ENCODE data around the gene ATRNL1.

The ATRNL1 gene, protein sequence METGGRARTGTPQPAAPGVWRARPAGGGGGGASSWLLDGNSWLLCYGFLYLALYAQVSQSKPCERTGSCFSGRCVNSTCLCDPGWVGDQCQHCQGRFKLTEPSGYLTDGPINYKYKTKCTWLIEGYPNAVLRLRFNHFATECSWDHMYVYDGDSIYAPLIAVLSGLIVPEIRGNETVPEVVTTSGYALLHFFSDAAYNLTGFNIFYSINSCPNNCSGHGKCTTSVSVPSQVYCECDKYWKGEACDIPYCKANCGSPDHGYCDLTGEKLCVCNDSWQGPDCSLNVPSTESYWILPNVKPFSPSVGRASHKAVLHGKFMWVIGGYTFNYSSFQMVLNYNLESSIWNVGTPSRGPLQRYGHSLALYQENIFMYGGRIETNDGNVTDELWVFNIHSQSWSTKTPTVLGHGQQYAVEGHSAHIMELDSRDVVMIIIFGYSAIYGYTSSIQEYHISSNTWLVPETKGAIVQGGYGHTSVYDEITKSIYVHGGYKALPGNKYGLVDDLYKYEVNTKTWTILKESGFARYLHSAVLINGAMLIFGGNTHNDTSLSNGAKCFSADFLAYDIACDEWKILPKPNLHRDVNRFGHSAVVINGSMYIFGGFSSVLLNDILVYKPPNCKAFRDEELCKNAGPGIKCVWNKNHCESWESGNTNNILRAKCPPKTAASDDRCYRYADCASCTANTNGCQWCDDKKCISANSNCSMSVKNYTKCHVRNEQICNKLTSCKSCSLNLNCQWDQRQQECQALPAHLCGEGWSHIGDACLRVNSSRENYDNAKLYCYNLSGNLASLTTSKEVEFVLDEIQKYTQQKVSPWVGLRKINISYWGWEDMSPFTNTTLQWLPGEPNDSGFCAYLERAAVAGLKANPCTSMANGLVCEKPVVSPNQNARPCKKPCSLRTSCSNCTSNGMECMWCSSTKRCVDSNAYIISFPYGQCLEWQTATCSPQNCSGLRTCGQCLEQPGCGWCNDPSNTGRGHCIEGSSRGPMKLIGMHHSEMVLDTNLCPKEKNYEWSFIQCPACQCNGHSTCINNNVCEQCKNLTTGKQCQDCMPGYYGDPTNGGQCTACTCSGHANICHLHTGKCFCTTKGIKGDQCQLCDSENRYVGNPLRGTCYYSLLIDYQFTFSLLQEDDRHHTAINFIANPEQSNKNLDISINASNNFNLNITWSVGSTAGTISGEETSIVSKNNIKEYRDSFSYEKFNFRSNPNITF (N-terminal part only)

DNA sequence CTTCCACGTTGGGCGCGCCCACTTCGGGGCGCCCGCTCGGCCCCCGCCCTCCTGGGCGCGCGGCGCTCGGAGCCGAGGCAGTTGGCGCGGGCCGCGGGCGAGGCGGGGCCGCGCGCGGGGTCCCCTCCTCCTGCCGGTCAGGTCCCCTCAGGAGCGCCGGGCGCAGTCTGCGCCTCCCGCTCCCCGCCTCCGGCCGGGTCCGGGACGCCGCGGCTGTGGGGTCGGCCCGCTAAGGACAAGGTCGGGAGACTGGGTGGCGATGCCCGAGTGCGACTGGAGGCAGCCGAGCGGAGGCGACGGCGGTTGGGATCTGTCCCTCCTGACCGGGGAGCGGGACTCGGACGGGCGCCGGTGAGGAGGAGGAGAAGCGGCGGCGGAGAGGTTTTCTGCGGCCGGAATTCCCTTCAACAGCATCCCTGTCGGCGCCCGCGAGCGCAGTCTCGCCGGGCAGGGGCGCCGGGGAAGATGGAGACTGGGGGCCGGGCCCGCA, at the start of gene ATRNL1:
ATRNL1 (plus strand) TSS at position 80 of the 490 bp plus-strand sequence; CDS start at position 466, 386 bp downstream.
- Histone ChIP-seq H3K9me3 (ENCODE audit: control insufficient read depth, insufficient read depth, low read depth, low read length) (no peaks in the 10 kb centered on the region), H3K27me3 (ENCODE audit: control insufficient read depth, insufficient read depth, low read length) (peaks cover 27% of the 10 kb centered on the region), H3K27ac (ENCODE audit: low read depth, low read length) (peak within 1 kb of the TSS; percentile 68; the same call in 1 of the 2 replicates), H3K36me3 (ENCODE audit: control insufficient read depth, insufficient read depth, low read length) (no peaks in the 10 kb centered on the region), H3K9ac (ENCODE audit: low read length) (peak within 1 kb of the TSS; percentile 95), H3K4me3 (ENCODE audit: low read depth, low read length) (peak within 1 kb of the TSS; percentile 95), H3K4me1 (ENCODE audit: control insufficient read depth, insufficient read depth, low read length) (peaks cover 25% of the 10 kb centered on the region)

GRCh38 chr10:115043719-115044118, 49.4 kb upstream of the ATRNL1 start:
- Histone ChIP-seq H3K9ac (ENCODE audit: low read length) (no peak overlapping the region), H3K27ac (ENCODE audit: low read depth, low read length) (no peak overlapping the region), H3K27me3 (ENCODE audit: control insufficient read depth, insufficient read depth, low read length) (no peaks in the 10 kb centered on the region), H3K4me3 (ENCODE audit: low read depth, low read length) (no peak overlapping the region), H3K36me3 (ENCODE audit: control insufficient read depth, insufficient read depth, low read length) (no peaks in the 10 kb centered on the region), H3K9me3 (ENCODE audit: control insufficient read depth, insufficient read depth, low read depth, low read length) (no peaks in the 10 kb centered on the region; the same call in 1 of the 2 replicates), H3K4me1 (ENCODE audit: control insufficient read depth, insufficient read depth, low read length) (no peaks in the 10 kb centered on the region)

DNA sequence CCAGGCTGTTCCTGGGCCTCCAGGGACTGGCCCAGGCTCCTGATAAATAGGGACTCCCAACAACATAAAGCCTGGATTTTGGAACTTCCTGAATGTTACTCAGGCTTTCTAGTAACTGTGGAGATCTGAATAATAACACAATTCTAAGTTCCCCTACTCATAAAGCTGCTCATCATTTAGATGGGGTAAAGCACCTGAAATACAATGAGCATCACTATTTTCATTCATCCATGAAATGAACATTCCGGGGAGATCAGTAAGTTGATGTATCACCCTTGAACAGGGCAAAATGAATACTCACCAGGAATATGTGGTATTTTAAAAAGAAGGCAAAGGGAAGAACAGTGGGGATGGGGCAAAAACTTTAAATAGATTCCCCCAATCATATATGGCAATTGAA, 48.3 kb upstream of the ATRNL1 start:
- Histone ChIP-seq H3K9ac (ENCODE audit: low read length) (no peak overlapping the region), H3K4me3 (ENCODE audit: low read depth, low read length) (no peak overlapping the region), H3K27ac (ENCODE audit: low read depth, low read length) (no peak overlapping the region), H3K9me3 (ENCODE audit: control insufficient read depth, insufficient read depth, low read depth, low read length) (no peaks in the 10 kb centered on the region; the same call in 1 of the 2 replicates), H3K36me3 (ENCODE audit: control insufficient read depth, insufficient read depth, low read length) (no peaks in the 10 kb centered on the region), H3K4me1 (ENCODE audit: control insufficient read depth, insufficient read depth, low read length) (peaks cover 5% of the 10 kb centered on the region; the same call in 1 of the 2 replicates), H3K27me3 (ENCODE audit: control insufficient read depth, insufficient read depth, low read length) (no peaks in the 10 kb centered on the region)

DNA sequence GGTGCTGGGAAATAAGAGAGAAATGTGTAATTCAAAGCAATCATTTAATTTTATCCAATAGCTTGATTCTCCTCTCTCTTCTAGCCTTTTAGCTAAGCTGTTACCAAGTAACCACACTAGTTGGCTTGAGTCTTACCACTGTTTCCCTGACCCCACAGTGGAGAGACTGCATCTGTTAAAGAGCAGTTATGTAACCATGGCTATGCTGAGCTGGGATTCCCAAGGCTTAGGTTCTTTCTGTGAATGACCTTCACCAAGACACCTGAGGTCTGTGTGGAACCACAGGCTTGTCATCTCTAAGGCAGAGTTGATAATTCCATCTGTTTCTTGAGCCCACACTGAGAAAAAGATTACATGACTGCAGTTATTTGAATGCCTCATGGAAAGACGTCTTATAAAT, 47.7 kb upstream of the ATRNL1 start:
- Histone ChIP-seq H3K27ac (ENCODE audit: low read depth, low read length) (no peak overlapping the region), H3K36me3 (ENCODE audit: control insufficient read depth, insufficient read depth, low read length) (no peaks in the 10 kb centered on the region), H3K4me3 (ENCODE audit: low read depth, low read length) (no peak overlapping the region), H3K27me3 (ENCODE audit: control insufficient read depth, insufficient read depth, low read length) (no peaks in the 10 kb centered on the region), H3K4me1 (ENCODE audit: control insufficient read depth, insufficient read depth, low read length) (peaks cover 11% of the 10 kb centered on the region), H3K9me3 (ENCODE audit: control insufficient read depth, insufficient read depth, low read depth, low read length) (no peaks in the 10 kb centered on the region), H3K9ac (ENCODE audit: low read length) (no peak overlapping the region)

GRCh38 chr10:115046686-115047236, 46.4 kb upstream of the ATRNL1 start:
- no peak overlapping the region for H3K9ac ChIP-seq (ENCODE audit: low read length)
- H3K9me3 ChIP-seq (ENCODE audit: control insufficient read depth, insufficient read depth, low read depth, low read length), result no peaks in the 10 kb centered on the region
- H3K4me3 ChIP-seq (ENCODE audit: low read depth, low read length), result no peak overlapping the region
- H3K4me1 ChIP-seq (ENCODE audit: control insufficient read depth, insufficient read depth, low read length), result peaks cover 17% of the 10 kb centered on the region
- H3K36me3 ChIP-seq (ENCODE audit: control insufficient read depth, insufficient read depth, low read length), result no peaks in the 10 kb centered on the region
- H3K27me3 ChIP-seq (ENCODE audit: control insufficient read depth, insufficient read depth, low read length), result no peaks in the 10 kb centered on the region
- no peak overlapping the region for H3K27ac ChIP-seq (ENCODE audit: low read depth, low read length)

DNA sequence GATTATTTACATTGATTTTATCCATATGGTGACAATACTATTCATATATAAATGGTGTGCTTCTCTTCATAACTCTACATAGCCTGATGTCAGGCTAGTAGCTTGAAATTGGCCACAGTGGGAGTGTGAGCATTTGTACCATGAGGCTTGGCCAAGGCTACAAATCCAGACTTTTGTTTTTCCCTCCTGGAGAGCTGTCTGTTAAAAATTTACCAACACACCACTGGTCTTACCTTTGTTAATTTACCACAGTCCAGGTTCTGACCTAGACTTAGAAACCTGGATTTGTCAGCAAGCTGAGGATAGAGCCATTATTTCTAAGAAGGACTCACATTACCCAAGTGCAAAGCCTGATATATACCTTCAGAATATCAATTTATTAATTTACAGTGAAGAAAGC, 45.5 kb upstream of the ATRNL1 start:
- H3K36me3 ChIP-seq (ENCODE audit: control insufficient read depth, insufficient read depth, low read length), result no peaks in the 10 kb centered on the region
- H3K4me3 ChIP-seq (ENCODE audit: low read depth, low read length), result no peak overlapping the region
- H3K9me3 ChIP-seq (ENCODE audit: control insufficient read depth, insufficient read depth, low read depth, low read length), result no peaks in the 10 kb centered on the region
- H3K4me1 ChIP-seq (ENCODE audit: control insufficient read depth, insufficient read depth, low read length), result peaks cover 22% of the 10 kb centered on the region
- H3K27ac ChIP-seq (ENCODE audit: low read depth, low read length), result no peak overlapping the region
- no peaks in the 10 kb centered on the region for H3K27me3 ChIP-seq (ENCODE audit: control insufficient read depth, insufficient read depth, low read length)
- no peak overlapping the region for H3K9ac ChIP-seq (ENCODE audit: low read length)

- H3K9ac ChIP-seq (ENCODE audit: low read length), result no peak overlapping the region
- no peaks in the 10 kb centered on the region for H3K36me3 ChIP-seq (ENCODE audit: control insufficient read depth, insufficient read depth, low read length)
- no peaks in the 10 kb centered on the region for H3K9me3 ChIP-seq (ENCODE audit: control insufficient read depth, insufficient read depth, low read depth, low read length)
- H3K27ac ChIP-seq (ENCODE audit: low read depth, low read length), result no peak overlapping the region
- no peaks in the 10 kb centered on the region for H3K27me3 ChIP-seq (ENCODE audit: control insufficient read depth, insufficient read depth, low read length)
- peaks cover 31% of the 10 kb centered on the region for H3K4me1 ChIP-seq (ENCODE audit: control insufficient read depth, insufficient read depth, low read length)
- no peak overlapping the region for H3K4me3 ChIP-seq (ENCODE audit: low read depth, low read length)
Observed at GRCh38 chr10:115049318-115049717, 43.8 kb upstream of the ATRNL1 start.

GRCh38 chr10:115049960-115050359, 43.2 kb upstream of the ATRNL1 start:
- H3K9me3 ChIP-seq (ENCODE audit: control insufficient read depth, insufficient read depth, low read depth, low read length), result no peaks in the 10 kb centered on the region
- no peak overlapping the region for H3K9ac ChIP-seq (ENCODE audit: low read length)
- H3K4me3 ChIP-seq (ENCODE audit: low read depth, low read length), result no peak overlapping the region
- no peak overlapping the region for H3K27ac ChIP-seq (ENCODE audit: low read depth, low read length)
- peaks cover 34% of the 10 kb centered on the region for H3K4me1 ChIP-seq (ENCODE audit: control insufficient read depth, insufficient read depth, low read length)
- H3K27me3 ChIP-seq (ENCODE audit: control insufficient read depth, insufficient read depth, low read length), result no peaks in the 10 kb centered on the region
- H3K36me3 ChIP-seq (ENCODE audit: control insufficient read depth, insufficient read depth, low read length), result no peaks in the 10 kb centered on the region

DNA sequence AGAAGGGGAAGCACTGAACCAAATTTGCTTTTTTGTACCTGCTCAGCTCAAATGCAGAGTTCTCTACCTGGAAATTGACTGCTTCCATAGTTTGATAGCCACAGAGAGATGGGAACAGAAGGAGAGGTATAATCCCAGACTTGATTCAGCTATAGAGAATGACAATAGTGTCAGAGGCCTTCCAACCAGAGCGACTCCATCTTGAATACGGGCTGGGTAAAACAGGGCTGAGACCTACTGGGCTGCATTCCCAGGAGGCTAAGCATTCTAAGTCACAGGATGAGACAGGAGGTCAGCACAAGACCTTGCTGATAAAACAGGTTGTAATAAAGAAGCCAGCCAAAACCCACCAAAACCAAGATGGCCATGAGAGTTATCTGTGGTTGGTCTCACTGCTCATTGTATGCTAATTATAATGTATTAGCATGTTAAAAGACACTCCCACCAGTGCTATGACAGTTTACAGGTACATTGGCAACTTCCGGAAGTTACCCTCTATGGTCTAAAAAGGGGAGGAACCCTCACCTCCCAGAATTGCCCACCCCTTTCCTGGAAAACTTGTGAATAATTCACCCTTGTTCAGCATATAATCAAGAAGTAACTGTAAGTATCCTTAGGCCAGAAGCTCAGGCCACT, 42.7 kb upstream of the ATRNL1 start:
- Histone ChIP-seq H3K4me1 (ENCODE audit: control insufficient read depth, insufficient read depth, low read length) (peaks cover 34% of the 10 kb centered on the region), H3K9me3 (ENCODE audit: control insufficient read depth, insufficient read depth, low read depth, low read length) (no peaks in the 10 kb centered on the region)

DNA sequence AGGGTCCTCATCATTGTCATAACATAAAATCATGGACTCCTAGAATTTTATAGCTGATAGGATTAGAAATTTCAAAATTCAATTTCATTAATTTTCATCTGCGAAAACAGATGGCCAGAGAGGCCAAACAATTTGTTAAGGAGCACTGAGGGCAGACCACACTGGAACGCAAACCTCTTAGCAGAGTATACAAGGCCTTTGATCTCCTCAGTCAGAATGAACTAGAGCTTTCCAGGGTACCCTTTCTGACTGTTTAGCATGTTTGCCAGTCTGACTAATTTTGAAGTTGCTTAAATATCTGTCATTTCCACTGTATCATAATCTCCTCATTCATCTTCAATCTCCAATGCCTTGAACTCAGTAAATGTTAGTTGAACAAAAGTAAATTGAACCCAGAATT, 41.9 kb upstream of the ATRNL1 start:
- Histone ChIP-seq H3K36me3 (ENCODE audit: control insufficient read depth, insufficient read depth, low read length) (no peaks in the 10 kb centered on the region), H3K4me1 (ENCODE audit: control insufficient read depth, insufficient read depth, low read length) (peaks cover 34% of the 10 kb centered on the region), H3K4me3 (ENCODE audit: low read depth, low read length) (no peak overlapping the region), H3K27ac (ENCODE audit: low read depth, low read length) (no peak overlapping the region), H3K9me3 (ENCODE audit: control insufficient read depth, insufficient read depth, low read depth, low read length) (no peaks in the 10 kb centered on the region), H3K27me3 (ENCODE audit: control insufficient read depth, insufficient read depth, low read length) (no peaks in the 10 kb centered on the region), H3K9ac (ENCODE audit: low read length) (no peak overlapping the region)

More for the DNA sequence above, 42.7 kb upstream of the ATRNL1 start:
- Histone ChIP-seq H3K4me3 (ENCODE audit: low read depth, low read length) (no peak overlapping the region), H3K27ac (ENCODE audit: low read depth, low read length) (no peak overlapping the region), H3K36me3 (ENCODE audit: control insufficient read depth, insufficient read depth, low read length) (no peaks in the 10 kb centered on the region), H3K9ac (ENCODE audit: low read length) (no peak overlapping the region), H3K27me3 (ENCODE audit: control insufficient read depth, insufficient read depth, low read length) (no peaks in the 10 kb centered on the region)
